HS-5 (cell line): ENCODE measurements around the gene MTARC1.

Experiments
- DNase-seq: peaks from one replicate; pipeline ENCODE4 v3.0.0-alpha.2; 2012; ENCODE audit warnings: low read depth

The MTARC1 gene

DNA sequence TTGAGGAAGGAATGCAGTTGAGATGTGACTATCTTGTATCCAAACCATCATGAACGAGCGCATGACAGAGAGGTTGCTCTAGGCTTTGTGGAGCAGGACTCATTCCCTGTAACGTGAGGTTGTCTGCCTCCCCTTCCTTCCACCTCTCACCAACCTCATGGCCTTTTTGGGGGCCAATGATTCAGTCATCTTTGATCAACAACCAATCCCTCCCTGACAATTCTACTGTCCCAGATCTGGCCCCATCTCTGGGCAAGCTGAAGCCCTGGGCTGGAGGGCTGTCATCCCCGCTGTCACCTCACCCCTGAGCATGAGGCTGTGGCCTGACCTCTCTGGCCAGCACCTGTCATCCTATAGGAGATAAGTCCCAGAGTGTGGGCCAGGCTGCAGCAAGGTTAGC, 19.7 kb downstream of the MTARC1 start:
- DNase-seq = no peak

DNA sequence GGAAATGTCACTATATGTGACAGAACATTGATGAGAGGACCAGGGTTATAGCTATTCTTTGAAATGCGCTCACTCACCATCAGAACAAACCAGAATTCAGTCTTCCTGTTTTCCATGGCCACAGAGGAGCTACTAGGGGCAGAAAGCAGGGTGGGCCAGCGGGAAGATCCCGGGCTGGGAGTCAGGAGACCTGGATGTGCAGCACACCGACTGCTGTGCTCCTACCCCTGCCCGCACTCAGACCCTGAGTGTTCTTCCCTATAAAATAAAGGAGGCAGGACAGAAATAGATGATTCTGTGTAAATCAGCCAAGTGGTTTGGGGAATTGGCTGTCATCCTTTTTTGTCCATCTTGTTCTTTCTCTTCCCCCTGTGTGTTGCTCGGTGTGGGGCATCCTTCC, 21.0 kb downstream of the MTARC1 start:
- DNase-seq = no peak

DNA sequence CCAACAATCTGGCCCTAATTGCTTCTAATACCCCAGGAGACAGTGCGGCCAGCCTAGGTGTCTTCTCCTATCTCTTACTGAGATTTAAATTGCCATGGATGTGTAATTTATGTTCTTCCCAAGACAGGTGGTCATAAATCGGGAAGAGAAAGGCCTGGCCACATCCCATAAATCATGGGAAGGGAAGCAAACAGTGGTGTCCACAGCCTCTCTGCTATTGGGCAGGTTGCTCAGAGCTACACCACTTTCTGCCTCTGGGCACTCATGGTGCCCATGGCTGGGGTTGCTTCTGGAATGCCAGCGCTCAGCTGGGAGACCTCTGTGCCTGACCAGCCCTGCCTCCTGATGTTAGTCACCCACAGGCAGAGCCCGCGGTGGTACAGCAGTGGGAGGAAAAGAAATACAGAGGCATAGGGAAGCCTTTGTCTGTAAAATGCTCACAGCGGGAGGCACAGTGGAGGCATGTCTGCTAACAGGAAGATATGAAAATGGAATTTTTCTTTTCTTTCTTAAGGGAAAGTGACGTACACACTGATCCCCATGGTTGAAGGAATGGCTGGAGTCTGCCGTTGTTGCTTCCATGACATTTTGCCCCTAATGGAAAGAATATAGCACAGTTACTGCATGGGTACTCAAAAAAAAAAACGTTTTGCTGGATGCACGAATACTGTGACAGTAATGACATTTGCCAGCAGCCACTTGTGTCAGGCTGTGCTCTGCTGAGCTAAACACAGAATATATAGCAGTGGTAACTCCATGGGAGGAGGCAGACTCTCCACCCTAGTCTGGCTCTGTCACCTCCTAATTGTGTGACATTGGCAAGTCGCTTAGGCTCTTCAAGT, 21.9 kb downstream of the MTARC1 start:
- DNase-seq = no peak

DNA sequence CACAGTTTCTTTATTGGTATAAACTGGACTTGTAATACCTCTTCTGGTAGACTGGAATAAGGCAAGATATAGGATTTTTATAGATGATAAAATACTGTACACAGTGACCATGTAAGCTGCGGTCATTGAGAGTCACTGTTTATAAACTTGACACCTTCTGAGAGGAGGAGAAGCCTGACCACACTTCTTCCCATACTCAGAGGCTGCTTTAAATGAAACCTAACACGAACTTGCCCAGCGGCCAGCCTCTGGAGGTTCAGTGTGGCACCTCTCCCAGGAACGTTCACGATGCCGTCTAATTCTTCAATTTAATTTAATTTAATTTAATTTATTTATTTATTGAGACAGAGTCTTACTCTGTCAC, 22.5 kb downstream of the MTARC1 start:
- DNase-seq = no peak

DNA sequence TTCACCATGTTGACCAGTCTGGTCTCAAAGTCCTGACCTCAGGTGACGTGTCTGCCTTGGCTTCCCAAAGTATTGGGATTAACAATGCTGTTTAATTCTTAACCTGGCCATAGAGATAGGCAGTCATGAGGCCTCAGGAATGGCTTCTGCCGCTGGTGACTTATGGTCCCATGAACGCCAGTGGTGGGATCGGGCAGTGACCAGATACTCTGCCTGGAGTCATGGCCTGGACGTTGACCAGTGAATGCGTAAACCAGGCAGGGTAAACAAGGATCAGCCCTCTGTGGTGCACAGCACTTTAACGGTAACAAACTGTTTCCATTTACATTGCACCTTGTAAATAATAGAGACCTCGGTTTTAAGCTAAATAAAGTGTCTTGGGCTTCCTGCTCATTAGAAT, 23.0 kb downstream of the MTARC1 start:
- DNase-seq = no peak

DNA sequence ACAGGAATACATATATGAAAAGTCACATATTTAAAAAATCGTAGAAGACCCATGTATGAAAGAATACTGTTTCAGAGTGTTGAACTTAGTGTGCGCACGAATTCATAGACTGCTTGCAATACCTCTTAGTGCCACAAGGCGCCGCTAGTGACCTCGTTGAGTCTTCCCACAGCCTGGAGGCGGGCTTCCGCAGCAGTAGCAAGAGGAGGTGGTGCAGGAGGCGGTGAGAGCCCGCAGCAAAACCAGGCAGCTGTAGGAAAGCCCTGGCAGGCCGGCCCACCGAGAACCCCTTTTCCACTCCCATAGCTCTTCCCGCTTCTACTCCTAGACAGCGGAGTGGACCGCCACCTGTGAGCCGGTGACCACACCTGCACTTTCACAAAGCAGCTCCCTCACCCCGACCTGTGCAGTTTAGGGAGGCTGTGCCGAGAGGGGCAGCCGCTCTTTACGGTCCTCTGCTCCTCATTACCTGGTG, 23.5 kb downstream of the MTARC1 start:
- DNase-seq = peak; percentile 26

DNA sequence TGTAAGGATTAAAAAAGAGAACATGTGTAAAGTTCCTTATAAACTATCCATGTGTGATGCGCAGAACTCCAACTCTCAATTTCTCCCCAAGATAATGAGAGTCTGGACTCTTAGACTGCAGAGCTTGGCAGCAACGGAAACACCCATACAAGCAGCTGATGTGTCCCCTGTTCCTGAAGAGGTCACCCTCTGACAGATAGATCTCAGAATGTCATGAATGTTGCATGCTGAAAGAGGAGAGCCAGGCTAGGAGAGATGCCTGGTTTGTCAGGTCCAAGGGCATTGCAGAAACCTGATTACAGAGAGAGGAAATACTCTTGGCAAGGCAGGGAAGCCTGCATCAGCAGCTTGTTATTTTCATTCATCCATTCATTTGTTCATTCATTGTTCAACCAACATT, 24.2 kb downstream of the MTARC1 start:
- no peak for DNase-seq

DNA sequence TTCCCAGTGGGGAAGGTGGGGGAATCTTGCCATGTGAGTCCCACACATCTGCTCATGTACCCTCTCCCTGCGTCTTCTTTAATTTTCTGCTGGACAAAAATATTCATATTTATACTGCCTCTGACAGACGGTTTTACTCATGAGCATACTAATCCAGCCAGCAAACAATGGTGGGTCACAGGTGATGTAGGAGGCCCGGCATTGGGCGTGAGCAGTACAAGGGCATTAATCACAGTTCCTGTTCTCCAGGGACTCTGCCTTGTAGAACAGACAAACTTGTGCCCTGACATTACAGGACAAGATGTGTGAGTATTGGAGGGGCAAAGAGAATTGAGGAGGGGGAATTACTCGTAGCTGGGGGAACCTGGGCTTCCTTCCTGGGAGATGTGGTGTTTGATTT, 25.0 kb downstream of the MTARC1 start:
- DNase-seq = no peak

DNA sequence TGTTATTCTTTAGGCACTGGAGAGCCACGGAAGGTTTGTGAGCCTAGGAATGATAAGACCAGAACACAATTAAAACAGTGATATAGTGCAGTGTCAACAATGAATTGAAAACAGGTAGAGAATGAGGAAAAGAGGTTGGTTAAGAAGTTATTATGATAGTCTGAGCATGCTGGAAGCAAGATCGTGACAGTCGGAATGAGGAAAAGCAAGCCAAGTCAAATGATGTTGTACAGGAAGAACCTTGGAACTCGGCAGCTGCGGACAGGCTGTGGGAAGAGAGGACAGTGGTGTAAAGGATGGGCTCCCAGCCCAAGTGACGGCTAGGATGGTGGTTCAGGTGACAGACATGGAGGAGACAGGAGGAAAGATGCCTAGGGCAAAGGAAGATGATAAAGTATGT, 25.6 kb downstream of the MTARC1 start:
- no peak for DNase-seq

DNA sequence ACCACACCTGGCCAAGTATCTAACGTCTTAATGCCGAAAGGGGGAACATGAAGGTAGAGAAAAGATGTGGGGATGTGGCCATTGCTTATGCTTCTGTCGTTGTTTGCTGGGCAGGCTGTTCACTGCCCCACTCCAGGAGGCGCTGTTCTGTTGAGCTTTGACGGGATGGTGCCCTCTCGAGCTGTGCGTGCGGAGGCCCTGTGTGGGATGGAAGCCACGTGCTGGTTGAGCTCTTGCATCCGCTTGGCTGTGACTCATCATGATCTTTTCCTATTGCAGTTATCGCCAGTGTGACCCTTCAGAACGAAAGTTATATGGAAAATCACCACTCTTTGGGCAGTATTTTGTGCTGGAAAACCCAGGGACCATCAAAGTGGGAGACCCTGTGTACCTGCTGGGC, 26.3 kb downstream of the MTARC1 start:
- no peak for DNase-seq

DNA sequence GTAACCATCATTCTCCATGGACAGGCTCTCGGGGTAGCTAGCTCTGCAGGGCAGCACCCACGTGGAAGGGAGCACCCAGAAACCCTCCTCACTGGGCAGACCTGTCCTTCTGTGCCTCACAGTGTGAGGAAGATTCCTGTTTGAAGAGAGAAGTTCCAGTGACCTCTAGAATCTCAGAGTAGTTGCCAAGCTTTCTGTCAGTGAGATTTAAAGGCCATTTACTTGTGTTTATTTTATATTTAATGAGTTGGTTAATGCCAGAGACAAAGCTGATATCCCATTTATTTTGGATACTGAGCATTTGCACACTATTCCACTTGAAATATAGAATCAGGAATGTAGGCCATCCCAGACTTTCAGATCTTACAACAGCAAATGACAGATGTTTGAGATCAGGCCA, 28.7 kb downstream of the MTARC1 start:
- no peak for DNase-seq

DNA sequence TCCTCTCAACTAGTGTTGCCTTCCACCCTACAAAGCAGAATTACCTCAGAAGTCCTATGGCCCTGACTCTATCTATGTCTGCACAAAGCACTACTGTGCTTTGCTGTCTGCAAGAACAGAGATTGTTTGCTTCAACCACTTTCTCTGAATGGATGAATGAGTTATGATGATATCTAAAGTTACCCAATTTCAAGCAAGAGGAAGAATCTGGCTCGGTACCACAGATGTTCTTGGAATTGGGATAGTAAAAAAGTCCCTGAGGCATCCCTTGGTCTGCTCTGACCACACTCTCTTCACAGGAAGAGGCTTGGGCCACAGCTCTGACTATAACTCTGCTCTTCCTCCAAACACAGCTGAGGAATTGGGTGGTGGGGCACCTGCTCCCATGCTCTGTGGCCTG, 31.2 kb downstream of the MTARC1 start:
- no peak for DNase-seq

DNA sequence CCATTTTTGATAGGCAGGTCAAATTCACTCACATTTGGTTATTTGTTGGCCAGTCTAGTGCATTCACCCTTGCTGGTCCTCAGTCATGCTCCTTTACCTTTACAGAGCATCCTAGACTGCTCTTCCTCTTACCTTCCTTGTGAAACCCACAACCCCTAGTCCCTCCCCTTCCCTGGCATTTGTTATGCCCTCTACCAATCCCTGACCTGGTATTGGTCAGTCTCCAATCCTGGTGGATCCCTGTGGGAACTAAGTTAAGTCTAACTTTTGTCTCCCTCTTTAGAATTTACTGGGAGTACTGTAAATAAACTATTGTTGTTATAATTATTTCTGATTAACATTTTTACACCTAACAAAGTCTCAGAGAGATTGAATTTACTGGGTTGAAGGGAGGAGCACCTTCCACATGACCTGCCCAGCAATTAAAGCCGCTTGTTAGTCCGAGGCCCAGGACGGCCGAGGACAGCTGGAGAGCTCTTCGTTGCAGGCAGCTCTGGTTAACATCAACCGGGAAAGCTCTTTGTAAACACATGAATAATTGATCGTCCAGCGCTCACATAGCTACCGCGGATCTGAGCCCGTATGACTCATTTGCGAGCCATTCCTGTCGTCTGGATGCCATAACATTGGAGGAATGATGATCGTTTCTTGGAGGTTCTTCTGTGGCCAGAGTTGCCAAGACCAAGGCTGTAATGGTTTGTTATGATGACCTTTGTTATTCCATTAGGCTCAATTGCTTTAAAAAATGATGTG, 31.9 kb downstream of the MTARC1 start:
- peak; percentile 45 for DNase-seq

DNA sequence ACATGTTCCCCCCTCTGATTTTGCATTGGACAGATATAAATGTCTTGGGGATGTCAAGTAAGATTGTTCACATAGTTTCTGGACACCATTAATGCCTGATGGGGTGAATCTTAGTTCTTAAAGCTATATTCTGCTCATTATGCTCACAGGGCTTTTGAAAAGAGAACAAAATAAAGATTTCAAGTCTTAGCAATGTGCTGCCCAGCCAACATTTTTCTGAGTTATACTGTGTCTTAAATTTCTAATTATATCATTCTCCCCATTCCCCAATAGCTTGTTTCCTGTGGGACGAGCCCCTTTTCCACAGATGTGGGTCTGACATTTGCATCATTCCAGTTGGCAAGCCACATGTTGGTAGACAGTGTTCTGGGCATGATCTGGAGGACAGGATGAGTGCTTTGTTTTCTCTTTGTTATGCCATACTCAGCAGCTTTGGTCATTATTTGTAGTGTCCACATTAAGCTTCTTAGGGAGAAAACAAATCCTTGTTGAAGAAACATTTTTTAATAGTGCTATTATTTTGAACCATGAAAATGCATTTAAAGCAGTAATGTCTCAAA, 32.8 kb downstream of the MTARC1 start:
- DNase-seq = no peak

DNA sequence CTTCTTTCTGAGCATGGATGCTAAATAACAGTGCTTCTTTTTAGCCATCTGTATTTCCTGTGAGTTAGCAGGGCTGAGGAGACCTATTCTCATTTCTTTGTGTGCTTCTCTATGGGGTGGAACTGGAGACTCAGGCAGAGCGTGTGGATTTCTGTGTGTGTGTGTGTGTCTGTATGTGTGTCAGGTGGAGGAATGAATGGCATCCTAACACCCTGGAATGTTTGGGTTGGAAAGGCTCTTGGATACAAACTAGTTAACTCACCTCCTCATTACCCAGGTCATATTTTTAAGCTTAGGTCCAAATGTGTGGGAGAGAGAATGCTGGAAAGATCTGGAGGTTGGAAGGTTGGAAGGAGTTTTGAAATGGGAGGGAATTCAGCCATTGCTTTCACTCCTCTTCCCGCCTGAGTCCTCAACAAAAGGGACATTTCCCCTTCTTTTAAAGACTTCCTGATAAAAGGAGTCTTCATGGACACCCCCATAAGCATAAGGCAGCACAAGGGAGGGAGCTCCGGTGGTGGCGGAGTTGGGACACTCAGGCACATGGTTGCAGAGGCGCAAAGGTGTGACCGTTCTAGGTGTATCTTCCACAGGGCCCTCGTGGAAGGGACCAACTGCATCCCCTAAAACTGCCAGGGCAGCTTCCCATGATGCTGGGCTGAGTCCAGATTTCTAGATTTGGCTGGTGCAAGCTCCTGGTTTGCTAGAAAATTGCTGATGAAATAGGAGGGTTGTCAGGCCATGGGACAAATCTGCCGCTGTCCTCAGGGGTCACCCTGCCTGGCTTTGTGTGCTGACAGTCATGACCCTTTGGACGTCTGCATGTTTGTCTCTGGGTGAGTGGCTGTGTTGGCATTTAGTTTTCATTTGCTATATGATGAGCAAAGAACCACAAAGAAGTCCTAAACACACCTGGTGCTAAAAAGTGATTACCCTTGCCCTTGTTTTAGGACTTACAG, 37.6 kb downstream of the MTARC1 start:
- no peak for DNase-seq

DNA sequence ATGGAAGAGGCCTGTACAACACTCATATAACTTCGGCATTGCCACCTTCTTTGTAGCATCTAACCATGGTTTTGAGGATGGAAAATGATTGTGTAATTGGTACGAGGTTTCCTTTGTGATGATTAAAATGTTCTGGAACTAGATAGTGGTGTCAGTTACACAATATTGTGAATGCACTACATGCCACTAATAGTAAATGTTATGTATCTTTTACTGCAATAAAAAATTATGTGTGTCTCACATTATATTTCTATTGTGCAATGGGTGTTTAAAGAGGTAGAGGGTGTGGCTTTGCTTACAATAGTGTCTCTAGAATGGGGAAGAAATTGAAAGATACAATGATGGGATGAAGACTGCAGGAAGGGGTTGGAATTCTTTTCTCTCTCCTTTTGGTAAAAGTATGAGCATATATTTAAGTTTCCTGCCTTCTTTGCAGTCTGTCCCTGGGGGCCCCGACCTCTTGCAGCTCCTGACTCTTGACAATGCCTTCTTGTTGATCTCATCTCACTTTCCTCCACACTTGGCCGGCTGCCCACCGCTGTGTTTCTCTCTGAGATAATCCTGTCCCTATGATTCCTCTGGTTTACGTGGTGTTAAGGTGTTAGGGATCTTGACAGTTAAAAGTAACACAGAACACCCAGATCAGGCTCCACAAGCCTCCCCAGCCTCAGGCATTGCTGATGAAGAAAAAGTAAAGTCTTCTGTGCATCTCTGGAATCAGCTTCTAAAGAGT, 39.3 kb downstream of the MTARC1 start:
- no peak for DNase-seq

DNA sequence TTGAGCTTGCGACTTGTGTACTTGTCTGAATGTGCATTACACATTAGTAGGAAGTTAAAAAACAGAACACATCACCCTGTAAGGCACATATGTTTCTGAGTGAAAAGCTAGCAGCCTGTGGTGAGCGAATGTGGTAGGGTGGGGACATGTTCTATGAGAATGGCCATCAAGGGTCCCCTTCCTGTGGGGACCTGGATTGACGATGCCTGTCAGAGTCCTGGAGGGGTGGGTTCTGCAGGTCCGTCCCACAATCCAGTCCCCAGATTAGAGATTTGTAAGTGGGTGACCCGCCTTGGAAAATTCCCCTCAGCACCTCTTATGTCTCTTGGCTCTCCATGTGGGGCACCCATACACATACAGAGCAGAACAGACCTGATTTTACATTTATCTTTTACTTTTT, 40.0 kb downstream of the MTARC1 start:
- DNase-seq = no peak

DNA sequence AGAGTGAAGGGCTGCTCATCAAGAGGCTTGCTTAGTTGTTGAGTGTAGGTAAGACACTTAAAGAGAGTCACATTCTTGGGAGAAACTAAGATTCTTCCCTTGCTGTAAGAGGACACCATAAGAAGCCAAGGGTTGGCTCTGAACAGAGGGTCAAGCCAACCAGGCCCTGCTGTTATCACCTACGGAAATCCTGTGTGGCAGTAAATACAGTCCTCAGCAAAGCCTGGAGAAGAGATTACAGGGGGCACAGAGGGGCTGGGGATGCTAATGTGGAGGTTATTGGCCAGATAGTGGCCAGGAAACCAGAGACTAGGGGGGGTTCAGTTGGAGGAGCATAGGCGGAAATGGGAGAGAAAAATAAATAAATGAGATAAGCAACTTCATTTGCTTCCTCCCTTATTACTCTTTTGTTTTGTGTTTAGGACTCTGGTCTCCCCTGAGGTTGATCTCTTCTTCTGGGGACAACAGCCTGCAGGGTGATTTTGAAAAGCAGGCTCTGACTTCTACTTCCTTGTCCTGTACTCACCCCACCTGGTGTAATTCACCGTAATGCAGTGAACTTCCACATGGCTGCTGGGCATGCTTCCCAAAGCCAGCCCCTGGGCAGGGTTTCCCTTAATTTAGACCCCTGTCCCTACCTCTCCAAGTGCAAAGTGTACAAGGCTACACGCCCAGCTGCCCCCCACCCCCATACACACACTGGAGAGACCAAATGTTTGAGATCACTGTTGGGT, 40.9 kb downstream of the MTARC1 start:
- no peak for DNase-seq

DNA sequence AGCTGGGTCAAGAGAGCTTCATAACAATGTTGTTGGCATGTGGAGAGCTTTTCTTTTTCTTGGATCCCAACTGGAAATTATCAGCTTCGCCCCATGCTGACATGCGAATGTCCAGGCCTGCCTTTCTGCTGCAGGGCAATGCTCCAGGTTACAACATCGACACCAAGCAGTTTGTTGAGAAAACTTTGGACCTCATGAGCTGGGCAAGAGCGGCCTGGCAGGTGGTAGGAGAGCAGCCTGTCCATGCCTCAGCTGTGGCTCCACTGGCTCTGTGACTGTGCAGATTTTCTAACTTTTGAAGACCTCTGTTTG, 41.4 kb downstream of the MTARC1 start:
- no peak for DNase-seq

DNA sequence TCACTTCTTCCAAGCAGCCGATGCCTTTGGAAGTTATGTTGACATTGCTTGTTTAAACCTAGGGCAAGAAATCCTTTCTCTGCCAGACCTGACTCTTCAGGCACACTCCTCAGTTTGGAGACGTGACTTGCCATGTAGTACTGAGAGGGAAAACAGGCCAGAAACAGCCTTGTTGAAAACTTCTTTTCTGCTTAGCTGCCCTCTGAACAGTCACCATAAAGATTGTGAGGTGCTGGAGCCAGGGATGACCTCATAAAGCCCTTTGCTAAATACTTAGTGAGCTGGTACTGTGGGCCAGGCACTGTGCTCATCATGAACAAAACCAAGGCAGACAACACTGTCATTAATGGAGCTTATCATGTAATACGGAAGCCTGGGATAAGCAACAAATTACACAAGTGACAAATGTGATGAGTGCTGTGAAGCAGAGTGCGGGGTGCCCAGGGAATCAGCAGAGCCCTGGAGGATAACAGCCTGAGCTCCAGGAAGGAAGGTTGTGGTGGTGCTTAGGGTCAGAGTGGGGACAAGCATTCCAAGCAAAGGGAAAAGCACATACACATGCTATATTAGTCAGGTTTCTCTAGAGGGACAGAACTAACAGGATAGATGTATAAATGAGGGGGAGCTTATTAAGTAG, 42.4 kb downstream of the MTARC1 start:
- no peak for DNase-seq
